Daoy (cell line): Measurements from ENCODE around the gene ELMO1. TPM values are rescaled to one million over a fixed set of nuclear protein-coding genes. Genes with fewer than 3 reads are reported as not detected.

Source experiments
- DNase-seq: peaks from one replicate; pipeline ENCODE4 v3.0.0-alpha.2; 2015; ENCODE audit warnings: low read depth
- total RNA-seq: library from RNA; depleted of rRNA; stranded (reverse); fragments of >200 nt; shearing (Covaris generic); gene quantifications from 2 replicates; pipeline ENCODE4 v1.2.3, GENCODE V29; 2014

Gene ELMO1
- total RNA-seq, 1 experiment from 2014 or later, result 7.0 TPM

GRCh38 chr7:37368540-37368939, 80.1 kb downstream of the ELMO1 start:
- no peak for DNase-seq

DNA sequence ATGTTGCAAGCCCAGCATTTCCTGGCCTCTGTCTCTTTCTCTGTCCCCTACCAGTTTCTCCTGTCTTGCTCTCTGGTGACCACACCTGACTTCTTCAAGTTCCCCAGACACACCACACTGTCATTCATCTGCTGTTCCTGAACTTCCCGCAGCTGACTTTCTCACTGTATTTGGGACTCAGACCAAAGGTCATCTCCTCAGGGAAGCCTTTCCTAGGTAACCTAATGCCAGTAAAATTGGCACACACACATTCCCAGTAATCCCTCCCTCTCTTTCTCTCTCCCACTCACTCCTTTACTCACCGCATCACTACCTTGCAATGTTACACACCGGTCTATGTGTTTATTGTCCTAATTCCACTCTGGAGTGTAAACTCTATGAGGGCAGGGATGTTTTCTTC, 81.7 kb downstream of the ELMO1 start:
- no peak for DNase-seq

DNA sequence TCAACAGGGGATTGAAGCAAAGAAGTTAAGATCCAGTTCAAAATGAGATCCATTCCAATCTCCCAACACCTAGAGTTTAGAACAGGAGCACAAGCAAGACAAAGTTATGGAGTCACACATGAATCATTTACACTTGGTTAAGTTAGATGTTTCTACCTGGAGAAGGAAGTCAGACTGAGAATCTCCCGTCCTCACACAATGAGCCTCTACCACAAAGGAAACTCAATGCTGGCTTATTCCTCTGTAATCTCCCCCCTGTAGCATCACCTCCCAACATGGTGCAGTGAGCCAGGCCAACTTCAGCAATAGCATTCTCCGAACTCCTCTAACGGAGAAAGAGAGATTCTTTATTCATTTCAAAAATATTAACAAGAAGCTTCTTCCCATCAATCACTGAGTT, 82.2 kb downstream of the ELMO1 start:
- no peak for DNase-seq

DNA sequence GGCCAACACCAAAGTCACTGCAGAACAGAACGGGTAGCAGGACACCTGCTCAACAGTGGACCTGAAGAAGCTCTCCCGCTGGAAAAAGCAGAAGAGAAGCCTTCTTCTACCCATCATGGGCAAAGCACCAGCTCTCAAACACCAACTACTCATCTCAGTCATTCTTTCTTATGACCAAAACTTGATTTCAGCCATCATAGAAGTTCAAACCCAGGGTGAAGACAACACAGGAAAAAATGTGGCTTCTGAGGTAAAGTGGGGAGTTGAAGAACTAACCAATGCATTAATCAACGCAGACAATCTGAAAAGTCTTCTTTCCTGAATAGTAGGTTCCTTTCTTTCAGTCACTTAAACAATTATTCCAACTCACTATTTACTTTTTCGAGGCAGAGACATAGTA, 83.3 kb downstream of the ELMO1 start:
- DNase-seq, result no peak

- DNase-seq, result no peak
These were observed 83.8 kb downstream of the ELMO1 start for GRCh38 chr7:37364856-37365255.

DNA sequence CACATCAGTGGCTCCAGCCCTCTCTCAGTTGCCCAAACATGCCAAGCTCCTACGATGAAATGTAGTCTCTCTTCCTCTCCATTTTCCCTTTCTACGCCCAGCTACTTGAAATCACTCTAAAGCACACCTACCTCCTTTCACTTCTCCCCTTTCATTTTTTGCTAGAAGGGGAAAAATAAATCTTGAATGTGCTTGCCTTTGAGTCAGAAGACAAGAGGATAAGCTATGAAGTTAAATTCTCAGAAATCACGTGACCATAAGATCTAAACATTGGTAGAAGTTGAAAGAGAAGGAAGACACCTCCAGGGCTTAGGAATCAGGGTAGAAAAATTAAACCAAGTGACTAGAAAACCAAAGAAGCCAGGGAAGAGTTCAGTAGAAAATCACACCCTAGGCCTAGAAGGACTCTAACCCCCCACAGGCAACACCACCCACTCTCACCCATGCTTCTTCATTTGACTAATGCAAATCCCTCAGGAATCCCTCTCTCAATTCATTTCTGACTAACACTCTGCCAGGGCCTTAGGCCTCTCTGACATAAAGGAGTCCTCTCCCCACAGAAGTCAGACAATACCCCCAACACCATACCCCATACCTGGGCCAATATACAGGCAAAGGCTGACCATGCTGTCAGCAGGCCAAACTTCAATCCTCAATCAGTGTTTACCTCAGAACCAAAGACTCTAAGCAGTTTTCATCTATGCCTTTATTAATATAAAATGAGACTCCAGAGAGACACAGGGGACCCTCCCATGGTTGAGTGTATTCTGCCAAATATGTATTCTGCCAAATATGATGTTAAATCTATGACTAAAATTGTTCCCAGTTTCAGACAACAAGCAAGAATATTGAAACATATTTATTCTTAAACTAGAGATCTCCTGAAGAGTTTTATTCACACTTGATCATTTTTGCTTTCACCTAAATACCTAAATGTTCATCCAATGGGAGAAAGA, 84.8 kb downstream of the ELMO1 start:
- DNase-seq, result no peak

- DNase-seq, result no peak
These were observed 85.9 kb downstream of the ELMO1 start for GRCh38 chr7:37362802-37363201.

GRCh38 chr7:37360484-37360883, 88.2 kb downstream of the ELMO1 start:
- DNase-seq, result no peak

- DNase-seq, result peak; percentile 29
These were observed 88.8 kb downstream of the ELMO1 start for GRCh38 chr7:37359662-37360444.

- DNase-seq, result no peak
These were observed 89.5 kb downstream of the ELMO1 start for GRCh38 chr7:37359180-37359579.

DNA sequence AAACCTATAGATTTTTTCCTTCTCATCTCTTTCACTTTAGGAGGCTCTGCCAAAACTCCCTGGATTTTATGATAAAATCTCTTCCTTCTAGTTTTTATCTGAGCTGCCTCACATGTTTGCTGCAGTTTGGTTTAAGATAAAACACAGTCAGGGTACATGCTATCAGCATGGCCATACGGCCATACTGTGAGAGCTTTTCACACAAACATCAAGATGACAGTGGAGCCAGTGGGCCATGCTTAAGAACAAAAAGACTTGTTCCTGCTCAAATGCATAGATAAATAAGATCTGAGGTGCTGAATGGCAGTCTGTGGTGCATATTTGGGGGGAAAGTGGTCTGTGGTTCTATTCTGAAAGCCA, 91.0 kb downstream of the ELMO1 start:
- no peak for DNase-seq

GRCh38 chr7:37356911-37357636, 91.6 kb downstream of the ELMO1 start:
- DNase-seq, result peak; percentile 42

DNA sequence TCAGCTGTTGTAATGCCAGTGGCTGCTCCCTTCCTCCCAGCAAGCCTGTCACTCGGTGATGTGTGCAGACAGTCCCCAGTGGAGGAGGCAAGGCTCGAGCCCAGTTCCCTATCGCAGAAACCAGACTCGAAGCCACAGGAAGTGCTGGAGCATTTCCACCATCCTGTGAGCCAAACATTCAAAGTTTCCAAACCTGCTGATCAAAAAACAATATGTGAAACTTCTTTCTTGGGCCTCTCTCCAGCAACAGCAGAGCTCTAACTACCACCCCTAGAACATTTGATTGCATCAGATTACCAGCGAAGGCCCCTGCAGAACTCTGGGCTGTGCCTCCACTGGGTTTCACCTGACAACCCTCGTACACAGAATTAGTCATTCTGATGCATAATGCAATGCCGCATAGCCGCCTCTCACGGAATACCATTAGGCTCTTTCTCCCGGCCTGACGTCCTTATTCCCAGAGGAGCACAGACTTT, 94.0 kb downstream of the ELMO1 start:
- peak; percentile 91 for DNase-seq

GRCh38 chr7:37353949-37354655, 94.6 kb downstream of the ELMO1 start:
- DNase-seq, result peak; percentile 21

- peak; percentile 24 for DNase-seq
These were observed 95.4 kb downstream of the ELMO1 start for GRCh38 chr7:37352974-37353948.

DNA sequence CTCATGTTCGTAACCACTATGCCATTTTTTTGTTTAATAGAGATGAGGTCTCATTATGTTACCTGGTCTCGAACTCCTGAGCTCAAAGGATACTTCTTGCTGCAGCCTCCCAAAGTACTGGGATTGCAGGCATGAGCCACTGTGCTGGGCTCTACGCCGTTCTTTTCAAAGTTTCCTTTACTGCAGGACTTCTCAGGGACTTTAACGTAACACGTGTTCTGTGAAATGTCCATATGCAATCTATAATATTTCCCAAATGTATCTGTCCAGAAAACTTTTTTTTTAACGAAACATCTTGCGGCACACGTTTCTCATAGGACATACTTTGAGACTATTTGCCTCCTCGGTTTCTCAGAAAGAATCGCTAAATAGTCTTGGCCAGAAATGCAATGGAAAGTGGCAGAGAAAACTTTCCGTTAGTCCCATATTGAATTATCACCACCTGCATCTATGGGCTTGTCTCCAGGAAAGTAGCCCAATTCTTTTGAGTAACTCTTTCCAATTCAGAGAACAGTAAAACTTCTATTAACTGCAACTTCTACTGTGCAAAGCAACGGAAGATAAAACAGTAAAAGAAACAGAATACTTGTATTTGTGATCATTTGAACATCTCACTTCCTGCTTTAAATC, 96.3 kb downstream of the ELMO1 start:
- no peak for DNase-seq

DNA sequence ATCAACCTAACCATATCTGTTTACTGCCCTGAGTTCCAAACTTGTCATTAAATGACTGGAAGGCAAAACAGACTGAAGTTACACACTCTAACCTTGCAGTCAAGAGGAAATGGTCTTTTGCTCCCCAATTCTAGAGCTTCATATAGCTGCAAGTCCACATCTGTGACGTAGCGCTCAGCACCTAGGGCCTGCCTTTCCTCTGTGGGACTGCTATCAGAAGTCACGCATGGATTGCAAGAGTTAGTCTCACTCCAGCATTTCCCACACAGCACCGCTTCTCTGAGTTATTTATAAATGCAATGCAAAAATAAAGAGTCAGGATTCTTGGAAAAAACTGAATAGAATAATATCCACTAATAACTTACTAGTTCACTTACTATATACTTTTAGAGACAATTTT, 96.9 kb downstream of the ELMO1 start:
- DNase-seq, result no peak

GRCh38 chr7:37349979-37350590, 98.6 kb downstream of the ELMO1 start:
- DNase-seq, result no peak

DNA sequence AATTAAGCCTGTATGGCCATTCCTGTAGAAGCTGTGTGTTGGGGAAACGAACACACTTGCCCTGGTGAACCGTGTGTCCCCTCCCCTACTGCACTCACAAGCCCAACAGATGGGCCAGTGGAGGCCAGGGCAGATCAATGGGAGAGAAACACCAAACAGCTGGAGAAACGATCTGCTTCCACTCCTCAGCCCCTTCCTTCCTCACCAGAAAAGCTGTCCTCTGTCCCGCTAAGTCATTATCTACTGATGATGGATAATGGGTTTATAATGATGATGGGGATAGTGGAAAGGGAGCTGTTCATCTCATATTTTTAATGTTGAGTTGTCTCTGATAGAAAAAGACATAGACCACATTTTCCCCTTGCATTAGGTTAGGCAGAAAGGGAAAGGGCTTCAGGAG, 99.7 kb downstream of the ELMO1 start:
- no peak for DNase-seq
